HG02840 (cell line): ENCODE results near the gene EVI5L.
"Not testable (repeated sequence)": the region's sequence is repeated elsewhere in the genome, so short reads cannot be mapped to it uniquely, and the experiment has no call there.

Source experiments
- ATAC-seq: cut with Tn5 transposase; IDR thresholded peaks from one replicate; pipeline ENCODE4 v1.9.1; 2021; ENCODE audit warnings: mild to moderate bottlenecking, moderate library complexity, moderate number of reproducible peaks; ENCODE audit not compliant: unreplicated experiment, low FRiP score

The EVI5L gene

GRCh38 chr19:7815325-7815724 lies 14.7 kb upstream of the EVI5L start:
- no peak for ATAC-seq

DNA sequence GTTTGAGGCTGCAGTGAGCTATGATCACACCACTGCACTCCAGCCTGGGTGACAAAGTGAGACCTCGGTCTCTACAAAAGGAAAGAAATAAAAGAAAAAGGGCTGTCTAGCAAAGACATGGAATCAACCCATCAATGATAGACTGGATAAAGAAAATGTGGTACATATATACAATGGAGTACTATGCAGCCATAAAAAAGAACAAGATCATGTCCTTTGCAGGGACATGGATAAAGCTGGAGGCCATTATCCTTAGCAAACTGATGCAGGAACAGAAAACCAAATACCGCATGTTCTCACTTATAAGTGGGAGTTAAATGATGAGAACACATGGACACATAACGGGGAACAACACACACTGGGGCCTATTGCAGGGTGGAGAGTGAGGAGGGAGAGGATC lies 14.0 kb upstream of the EVI5L start:
- ATAC-seq, result not testable (repeated sequence)

DNA sequence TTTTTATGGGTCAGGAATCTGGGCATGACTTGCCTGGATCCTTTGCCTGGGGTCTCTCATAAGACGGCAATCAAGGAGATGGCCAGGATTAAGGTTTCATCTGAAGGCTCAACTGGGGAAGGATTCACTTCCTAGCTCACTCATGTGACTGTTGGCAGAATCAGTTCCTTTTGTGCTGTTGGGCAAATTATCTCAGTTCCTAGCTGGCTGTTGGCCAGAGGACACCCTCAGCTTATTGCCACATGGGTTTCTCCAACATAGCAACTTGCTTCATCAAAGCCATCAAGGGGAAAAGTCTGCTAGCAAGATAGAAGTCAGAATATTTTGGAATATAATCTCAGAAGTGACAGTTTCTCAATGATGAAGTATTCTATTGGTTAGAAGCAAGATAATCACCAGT lies 12.2 kb upstream of the EVI5L start:
- ATAC-seq, result no peak

- ATAC-seq, result no peak
Measured at GRCh38 chr19:7818806-7819205, 11.2 kb upstream of the EVI5L start.

DNA sequence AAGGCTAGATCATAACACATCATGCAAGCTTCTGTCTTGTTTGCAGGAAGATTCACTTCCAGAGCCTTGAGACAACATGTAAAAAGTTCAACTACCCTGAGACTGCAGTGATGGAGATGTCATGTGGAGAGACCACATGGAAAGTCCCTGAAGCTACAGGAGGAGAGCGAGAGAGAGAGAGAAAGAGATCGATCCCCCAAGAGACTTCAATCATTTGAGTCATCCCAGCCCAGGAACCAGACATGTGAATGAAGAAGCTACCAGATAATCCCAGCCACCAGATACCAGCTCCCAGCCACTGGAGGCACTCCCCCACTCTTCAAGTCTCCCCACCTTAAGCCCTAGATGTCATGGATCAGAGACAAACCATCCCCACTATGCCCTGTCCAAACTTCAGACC lies 10.7 kb upstream of the EVI5L start:
- no peak for ATAC-seq

DNA sequence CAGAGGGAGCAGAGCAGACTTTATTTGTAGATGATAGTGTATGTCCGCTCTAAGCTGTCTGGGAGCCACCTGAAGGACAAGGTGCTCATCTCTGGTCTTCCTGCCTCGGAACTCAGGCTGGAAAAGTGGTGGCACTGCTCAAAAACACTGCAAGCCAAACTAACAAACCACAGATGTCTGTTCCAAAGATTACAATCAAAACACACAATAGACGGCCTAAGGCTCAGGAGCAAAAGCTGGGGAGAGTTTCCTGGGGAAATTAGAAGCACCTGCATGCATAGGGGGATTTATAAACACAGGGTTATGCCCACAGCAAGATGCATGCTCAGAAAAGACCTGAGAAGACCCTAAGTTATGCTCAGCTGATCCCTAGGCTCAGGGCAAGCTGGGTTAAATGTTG lies 9.4 kb upstream of the EVI5L start:
- no peak for ATAC-seq

GRCh38 chr19:7822910-7823515 lies 7.0 kb upstream of the EVI5L start:
- ATAC-seq, result no peak

DNA sequence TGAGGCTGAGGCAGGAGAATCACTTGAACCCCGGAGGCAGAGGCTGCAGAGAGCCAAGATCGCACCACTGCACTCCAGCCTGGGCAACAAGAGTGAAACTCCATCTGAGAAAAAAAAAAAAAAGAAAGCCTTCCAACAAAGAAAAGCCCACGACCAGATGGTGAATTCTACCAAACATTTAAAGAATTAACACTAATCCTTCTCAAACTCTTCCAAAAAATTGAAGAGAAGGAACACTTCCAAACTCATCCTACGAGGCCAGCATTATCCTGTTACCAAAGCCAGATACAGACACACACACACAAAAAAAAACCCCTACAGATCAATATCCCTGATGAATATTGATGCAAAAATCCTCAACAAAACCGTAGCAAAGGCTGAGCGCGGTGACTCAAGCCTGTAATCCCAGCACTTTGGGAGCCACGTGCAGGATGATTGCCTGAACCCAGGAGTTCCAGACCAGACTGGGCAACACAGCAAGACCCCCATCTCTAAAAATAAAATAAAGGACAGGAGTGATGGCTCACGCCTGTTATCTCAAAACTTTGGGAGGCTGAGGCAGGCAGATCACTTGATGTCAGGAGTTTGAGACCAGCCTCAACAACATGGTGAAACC lies 6.2 kb upstream of the EVI5L start:
- ATAC-seq, result no peak

GRCh38 chr19:7829166-7829520 lies 875 bp upstream of the EVI5L start:
- no peak for ATAC-seq

GRCh38 chr19:7830272-7830771 lies 304 bp downstream of the EVI5L start:
- no peak for ATAC-seq

DNA sequence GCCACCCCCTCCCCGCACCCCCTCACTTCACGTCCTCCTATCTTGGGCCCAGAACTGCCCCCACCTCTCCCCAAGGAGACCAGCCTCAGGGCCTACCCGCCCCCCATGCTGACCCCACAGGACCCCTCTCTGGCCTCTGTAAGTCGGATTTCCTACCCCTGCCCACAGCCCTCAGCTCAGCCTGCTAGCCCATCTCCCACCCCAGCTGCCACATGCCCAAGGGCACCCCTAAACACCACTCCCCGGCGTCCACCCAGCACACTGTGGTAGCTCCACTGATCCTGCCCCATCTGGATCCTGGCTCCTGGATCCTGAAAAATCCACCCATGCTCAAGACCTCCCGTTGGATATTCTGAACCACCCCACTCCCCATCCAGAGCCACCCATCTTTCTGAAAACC lies 805 bp downstream of the EVI5L start:
- ATAC-seq, result no peak

- no peak for ATAC-seq
Measured at GRCh38 chr19:7831452-7831851, 1.4 kb downstream of the EVI5L start.

DNA sequence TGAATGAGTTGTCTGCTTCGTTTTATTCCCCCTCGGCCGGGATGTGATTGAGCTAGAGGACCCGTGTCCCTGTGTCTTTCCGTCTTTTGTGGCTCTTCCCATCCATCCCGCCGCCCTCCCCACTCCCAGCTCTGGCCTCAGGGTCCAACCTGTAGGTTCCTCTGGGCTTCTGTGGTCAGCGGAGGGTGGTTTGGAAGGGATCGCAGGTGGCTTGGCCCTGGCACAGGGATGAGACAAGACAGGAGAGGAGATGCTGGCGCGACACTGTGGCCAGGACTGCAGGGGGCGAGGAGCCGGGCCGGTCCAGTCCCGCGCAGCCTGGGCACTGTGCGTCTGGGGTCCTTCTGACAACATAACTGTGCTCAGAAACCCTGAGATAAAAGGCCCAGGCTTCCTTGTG lies 2.0 kb downstream of the EVI5L start:
- no peak for ATAC-seq

DNA sequence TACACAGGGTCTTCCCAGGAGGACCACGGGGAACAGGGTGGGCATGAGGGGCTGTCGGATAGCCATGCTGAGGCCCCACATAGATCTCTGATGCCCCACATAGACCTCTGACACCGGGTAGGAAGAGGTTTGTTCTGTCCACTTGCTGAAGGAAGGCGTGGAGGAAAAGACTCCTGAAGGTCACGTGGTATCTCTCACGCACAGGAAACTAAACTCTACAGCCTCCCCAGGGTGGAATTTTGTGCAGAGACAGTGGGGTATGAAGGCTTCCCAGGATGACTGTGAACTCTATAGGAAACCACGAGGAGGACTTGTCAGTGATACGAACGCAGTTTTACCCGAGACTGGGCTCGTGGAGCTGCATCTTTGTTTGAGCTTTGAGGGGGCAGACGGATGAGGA lies 2.8 kb downstream of the EVI5L start:
- ATAC-seq, result no peak

- no peak for ATAC-seq
Measured at GRCh38 chr19:7833225-7834099, 3.4 kb downstream of the EVI5L start.

- ATAC-seq, result no peak
Measured at GRCh38 chr19:7839476-7839875, 9.5 kb downstream of the EVI5L start.

GRCh38 chr19:7840629-7841028 lies 10.6 kb downstream of the EVI5L start:
- ATAC-seq, result no peak

- no peak for ATAC-seq
Measured at GRCh38 chr19:7841751-7842660, 12.0 kb downstream of the EVI5L start.

- no peak for ATAC-seq
Measured at GRCh38 chr19:7842661-7843294, 12.8 kb downstream of the EVI5L start.

DNA sequence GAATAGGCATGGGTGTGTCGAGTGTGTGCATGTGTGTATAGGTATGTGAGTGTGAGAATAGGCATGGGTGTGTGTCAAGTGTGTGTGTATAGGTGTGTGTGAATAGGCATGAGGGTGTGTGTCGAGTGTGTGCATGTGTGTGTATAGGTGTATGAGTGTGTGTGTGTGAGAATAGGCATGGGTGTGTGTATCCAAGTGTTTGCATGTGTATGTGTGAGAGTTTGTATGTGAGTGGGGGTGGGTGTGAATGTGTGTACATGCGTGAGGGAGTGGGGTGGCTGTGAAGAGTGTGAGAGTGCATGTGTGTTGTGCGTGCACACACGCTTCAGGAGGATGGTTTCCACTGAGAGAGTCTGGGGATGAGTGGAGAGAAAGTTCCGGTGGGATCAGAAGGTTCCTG lies 13.5 kb downstream of the EVI5L start:
- no peak for ATAC-seq
